GM18858 (cell line): ENCODE data around the gene CTAGE15.

Source experiments
- ATAC-seq: cut with Tn5 transposase; IDR thresholded peaks from one replicate; pipeline ENCODE4 v1.9.1; 2021; ENCODE audit not compliant: unreplicated experiment

CTAGE15 gene

DNA sequence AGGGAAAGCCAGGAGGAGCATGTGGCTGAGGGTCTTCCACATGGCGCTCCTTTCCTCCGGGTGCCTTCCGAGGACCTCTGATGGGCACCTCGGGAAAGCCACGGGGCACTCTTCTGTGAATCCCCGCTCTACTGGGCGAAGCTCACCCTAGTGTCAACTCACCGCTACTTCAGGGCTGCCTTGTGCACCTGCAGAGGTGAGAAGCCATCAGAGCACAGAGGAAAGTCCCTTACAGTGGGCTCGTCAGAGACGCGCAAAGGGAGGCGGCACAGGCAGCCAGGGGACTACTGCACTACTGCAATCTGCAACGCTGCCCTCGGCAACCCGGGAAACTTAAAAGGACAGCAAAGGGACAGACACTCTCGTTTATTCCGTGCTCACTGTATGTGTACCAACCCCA, 50.5 kb downstream of the CTAGE15 start:
- peak; percentile 30 for ATAC-seq
